KMS-11 (cell line): Measurements from ENCODE around the gene CXCL14.
A peak's percentile ranks its signal among the peaks of the same experiment; 100 is the strongest.

Source experiments
- H2AFZ ChIP-seq: fragments of 200-600 bp; sonication (generic); 2 replicates; pipeline ENCODE4 v1.6.1; 2016; ENCODE audit warnings: antibody characterized with exemption, mixed run types, low read depth
- H3K27ac ChIP-seq: fragments of 200-600 bp; sonication (generic); 2 replicates; pipeline ENCODE4 v1.6.1; 2016; ENCODE audit warnings: mild to moderate bottlenecking, mixed run types
- H3K27me3 ChIP-seq: fragments of 200-600 bp; sonication (generic); 2 replicates; pipeline ENCODE4 v1.6.1; 2017; ENCODE audit warnings: mild to moderate bottlenecking, low read depth, mixed run types, moderate library complexity; ENCODE audit not compliant: insufficient read depth
- H3K36me3 ChIP-seq: fragments of 200-600 bp; sonication (generic); 2 replicates; pipeline ENCODE4 v1.6.1; 2017; ENCODE audit warnings: mild to moderate bottlenecking, mixed run types; ENCODE audit not compliant: insufficient read depth
- H3K4me1 ChIP-seq: fragments of 200-600 bp; sonication (generic); 2 replicates; pipeline ENCODE4 v1.6.1; 2016; ENCODE audit warnings: mild to moderate bottlenecking, low read depth, mixed run types; ENCODE audit not compliant: poor library complexity, severe bottlenecking
- H3K4me2 ChIP-seq: fragments of 200-600 bp; sonication (generic); 2 replicates; pipeline ENCODE4 v1.7.0; 2016; ENCODE audit warnings: mild to moderate bottlenecking, mixed run types
- H3K4me3 ChIP-seq: fragments of 200-600 bp; sonication (generic); IDR thresholded peaks from 2 replicates; pipeline ENCODE4 v1.6.1; 2017; ENCODE audit warnings: low read depth, low read length, mixed read lengths; ENCODE audit not compliant: insufficient read depth
- H3K79me2 ChIP-seq: fragments of 200-600 bp; sonication (generic); 2 replicates; pipeline ENCODE4 v1.6.1; 2016; ENCODE audit warnings: low read depth, mixed run types; ENCODE audit not compliant: insufficient read depth
- H3K9ac ChIP-seq: fragments of 200-600 bp; sonication (generic); 2 replicates; pipeline ENCODE4 v1.6.1; 2016; ENCODE audit warnings: mild to moderate bottlenecking, mixed run types
- H4K20me1 ChIP-seq: fragments of 200-600 bp; sonication (generic); 2 replicates; pipeline ENCODE4 v1.6.1; 2016; ENCODE audit warnings: mild to moderate bottlenecking, mixed run types; ENCODE audit not compliant: insufficient read depth
- TF ChIP-seq, protein P1 (sequence below): fragments of 200-600 bp; sonication (generic); conservative IDR thresholded peaks from 2 replicates; pipeline ENCODE4 v1.6.1; 2017; ENCODE audit warnings: low read depth, mild to moderate bottlenecking, antibody characterized with exemption, low read length, moderate library complexity, mixed read lengths

The CXCL14 gene

DNA sequence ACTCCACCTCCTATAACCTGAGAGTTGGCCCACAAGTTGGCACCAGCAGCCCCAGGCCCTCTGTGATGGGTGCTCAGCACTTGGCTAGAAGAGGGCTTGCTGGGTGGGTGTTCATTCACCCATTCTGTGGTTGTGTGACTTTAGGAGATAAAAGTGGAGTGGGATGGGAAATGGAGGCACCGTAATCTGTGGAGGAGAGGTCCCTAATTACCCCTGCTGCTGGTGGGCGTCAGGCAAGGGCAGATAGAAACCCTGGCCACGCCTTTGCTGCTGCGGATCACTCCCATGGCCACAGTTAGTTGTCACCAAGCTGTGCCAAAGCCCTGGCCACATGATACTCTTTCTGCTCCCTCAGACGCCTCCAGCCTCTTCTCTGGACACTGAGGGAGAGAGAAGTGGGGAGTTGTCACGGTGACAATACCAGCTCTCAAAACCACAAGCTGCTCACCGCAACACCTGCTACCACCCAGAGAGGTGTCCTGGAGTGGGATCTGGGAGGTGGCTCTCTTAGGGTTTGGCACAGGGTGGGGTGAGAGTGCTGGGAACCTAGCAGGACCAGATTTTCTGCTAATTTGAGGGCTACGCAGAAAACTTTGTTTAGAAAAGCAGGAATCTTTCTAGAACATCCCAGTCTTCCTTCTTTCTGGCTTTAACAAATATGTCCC is 31.1 kb downstream of the CXCL14 start:
- H3K4me1 ChIP-seq: peaks cover 30% of the 10 kb centered on the region
- H3K36me3 ChIP-seq: no peaks in the 10 kb centered on the region
- H3K4me3 ChIP-seq: no peak overlapping the region
- H2AFZ ChIP-seq: no peak overlapping the region
- H4K20me1 ChIP-seq: no peaks in the 10 kb centered on the region
- no peaks in the 10 kb centered on the region for H3K27me3 ChIP-seq
- H3K27ac ChIP-seq: no peak overlapping the region
- TF ChIP-seq, protein P1, sequence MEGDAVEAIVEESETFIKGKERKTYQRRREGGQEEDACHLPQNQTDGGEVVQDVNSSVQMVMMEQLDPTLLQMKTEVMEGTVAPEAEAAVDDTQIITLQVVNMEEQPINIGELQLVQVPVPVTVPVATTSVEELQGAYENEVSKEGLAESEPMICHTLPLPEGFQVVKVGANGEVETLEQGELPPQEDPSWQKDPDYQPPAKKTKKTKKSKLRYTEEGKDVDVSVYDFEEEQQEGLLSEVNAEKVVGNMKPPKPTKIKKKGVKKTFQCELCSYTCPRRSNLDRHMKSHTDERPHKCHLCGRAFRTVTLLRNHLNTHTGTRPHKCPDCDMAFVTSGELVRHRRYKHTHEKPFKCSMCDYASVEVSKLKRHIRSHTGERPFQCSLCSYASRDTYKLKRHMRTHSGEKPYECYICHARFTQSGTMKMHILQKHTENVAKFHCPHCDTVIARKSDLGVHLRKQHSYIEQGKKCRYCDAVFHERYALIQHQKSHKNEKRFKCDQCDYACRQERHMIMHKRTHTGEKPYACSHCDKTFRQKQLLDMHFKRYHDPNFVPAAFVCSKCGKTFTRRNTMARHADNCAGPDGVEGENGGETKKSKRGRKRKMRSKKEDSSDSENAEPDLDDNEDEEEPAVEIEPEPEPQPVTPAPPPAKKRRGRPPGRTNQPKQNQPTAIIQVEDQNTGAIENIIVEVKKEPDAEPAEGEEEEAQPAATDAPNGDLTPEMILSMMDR: no peak
- no peak overlapping the region for H3K9ac ChIP-seq
- H3K79me2 ChIP-seq: no peaks in the 10 kb centered on the region
- H3K4me2 ChIP-seq: peak overlapping the region; percentile 45; the same call in 1 of the 2 replicates

DNA sequence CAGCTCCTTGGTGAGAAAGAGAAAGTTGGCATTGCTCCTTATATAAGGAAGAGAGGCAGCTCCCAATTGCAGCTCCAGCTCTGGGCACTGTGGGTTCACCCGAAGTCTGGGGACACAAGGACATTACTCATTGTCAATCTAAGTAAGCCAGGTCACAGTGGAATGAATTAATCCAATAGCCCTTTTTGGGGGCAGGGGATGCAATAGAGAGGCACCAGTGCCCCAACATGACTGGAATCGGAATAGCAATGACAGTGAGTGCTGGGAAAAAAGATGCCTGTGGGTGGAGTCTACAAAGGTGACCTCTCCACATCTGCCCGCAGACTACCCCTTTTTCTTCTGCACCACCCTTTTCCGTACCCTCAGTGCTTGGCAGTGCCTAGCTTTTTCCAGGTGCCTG is 31.9 kb downstream of the CXCL14 start:
- H3K4me1 ChIP-seq: peaks cover 36% of the 10 kb centered on the region
- no peaks in the 10 kb centered on the region for H4K20me1 ChIP-seq
- TF ChIP-seq, protein P1: no peak
- no peaks in the 10 kb centered on the region for H3K27me3 ChIP-seq
- H3K36me3 ChIP-seq: no peaks in the 10 kb centered on the region
- no peak overlapping the region for H3K27ac ChIP-seq
- H3K9ac ChIP-seq: no peak overlapping the region
- no peaks in the 10 kb centered on the region for H3K79me2 ChIP-seq
- no peak overlapping the region for H3K4me3 ChIP-seq
- peak overlapping the region; percentile 45; the same call in 1 of the 2 replicates for H3K4me2 ChIP-seq
- H2AFZ ChIP-seq: no peak overlapping the region

DNA sequence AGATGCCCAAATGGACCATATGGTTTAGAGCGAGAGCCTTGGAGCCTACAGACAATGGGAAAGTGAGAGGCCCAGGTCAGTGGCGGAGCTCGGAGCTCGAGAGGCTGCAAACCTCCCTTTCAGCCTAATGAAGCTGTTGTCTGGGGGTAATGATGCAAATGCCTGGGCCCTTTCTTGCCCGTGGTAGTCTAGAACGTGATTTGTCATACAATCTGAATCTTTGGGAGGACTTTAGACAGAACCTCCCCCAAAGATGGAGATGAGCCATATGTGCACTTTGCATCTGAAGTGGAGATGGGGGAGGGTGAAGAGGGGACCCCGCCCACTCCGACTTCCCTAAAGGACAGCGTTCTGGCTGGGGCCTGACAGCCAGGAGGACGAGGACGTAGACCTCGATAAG is 32.7 kb downstream of the CXCL14 start:
- Histone ChIP-seq H3K79me2 (no peaks in the 10 kb centered on the region), H4K20me1 (no peaks in the 10 kb centered on the region), H3K4me3 (no peak overlapping the region), H3K27ac (no peak overlapping the region), H3K36me3 (no peaks in the 10 kb centered on the region), H3K9ac (no peak overlapping the region), H3K4me1 (peaks cover 36% of the 10 kb centered on the region), H3K4me2 (no peak overlapping the region), H2AFZ (no peak overlapping the region), H3K27me3 (no peaks in the 10 kb centered on the region)
- TF ChIP-seq, protein P1: no peak

DNA sequence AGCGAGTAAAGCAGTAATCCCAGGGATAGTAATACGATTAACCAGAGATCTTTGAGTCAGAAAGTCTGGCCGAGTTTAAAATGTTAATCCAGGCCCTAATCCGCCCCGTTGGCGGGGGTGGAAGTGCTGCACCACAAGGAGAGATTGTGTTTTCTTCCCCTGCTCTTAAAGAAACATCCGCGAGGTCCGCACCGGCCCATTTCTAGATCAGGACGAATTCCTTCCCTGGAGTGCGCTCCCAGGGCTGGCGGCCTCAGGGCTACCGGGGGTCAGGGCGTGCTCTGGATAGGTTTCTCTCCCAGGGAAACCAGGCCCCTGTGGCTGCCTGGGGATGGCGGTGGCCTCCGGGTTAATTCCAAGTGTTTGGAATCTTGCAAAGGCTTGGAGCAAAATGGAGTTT is 33.7 kb downstream of the CXCL14 start:
- TF ChIP-seq, protein P1: no peak
- peaks cover 36% of the 10 kb centered on the region for H3K4me1 ChIP-seq
- no peak overlapping the region for H3K4me3 ChIP-seq
- H3K27me3 ChIP-seq: no peaks in the 10 kb centered on the region
- H3K36me3 ChIP-seq: no peaks in the 10 kb centered on the region
- no peaks in the 10 kb centered on the region for H4K20me1 ChIP-seq
- H3K27ac ChIP-seq: no peak overlapping the region
- no peak overlapping the region for H3K4me2 ChIP-seq
- no peak overlapping the region for H2AFZ ChIP-seq
- no peaks in the 10 kb centered on the region for H3K79me2 ChIP-seq
- H3K9ac ChIP-seq: no peak overlapping the region
